ENCODE measurements around the gene RETSAT.

GRCh38 chr2:85314884-85315242 lies 39.5 kb downstream of the RETSAT start:
- TF ChIP-seq CTCF (IDR thresholded peaks at IDR 0.05) (no peak), POLR2A (IDR thresholded peaks at IDR 0.05) (no peak), POLR2AphosphoS5 (IDR thresholded peaks at IDR 0.05; ENCODE audit: insufficient read depth in 1 of 2, low read depth in 1 of 2) (no peak)
